22Rv1 (cell line): ENCODE results near the gene TMEM238L.

Experiments used
- H3K27ac ChIP-seq: fragments of 450-650 bp; 2 replicates; pipeline ENCODE4 v1.5.1; 2017
- ZFX ChIP-seq: fragments of 450-650 bp; IDR thresholded peaks from 2 replicates; pipeline ENCODE4 v1.6.1; 2017; ENCODE audit warnings: antibody characterized with exemption, borderline replicate concordance
- TF ChIP-seq, protein P1 (sequence below): fragments of 450-650 bp; IDR thresholded peaks from 2 replicates; pipeline ENCODE4 v1.5.1; 2017; ENCODE audit warnings: mild to moderate bottlenecking

TMEM238L gene

DNA sequence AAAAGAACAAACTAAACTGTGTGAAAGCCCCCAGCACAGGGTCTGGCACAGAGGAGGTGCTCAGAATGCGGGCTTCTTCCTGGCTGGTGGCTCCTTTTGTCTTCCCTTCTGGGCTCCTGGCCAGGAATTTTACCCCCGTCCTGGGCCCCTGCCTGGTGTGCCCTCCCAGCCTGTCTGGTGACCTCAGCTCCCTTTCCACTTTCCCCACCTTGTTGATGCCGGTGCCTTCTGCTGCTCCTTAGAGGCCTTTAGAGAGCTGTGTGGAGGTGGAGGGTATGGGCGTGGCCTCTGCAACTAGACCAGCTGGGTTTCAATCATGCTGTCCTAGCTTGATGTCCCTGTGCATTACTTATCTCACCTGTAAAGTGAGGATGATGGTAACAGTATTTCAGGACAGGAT, 17.2 kb upstream of the TMEM238L start:
- TF ChIP-seq, protein P1, sequence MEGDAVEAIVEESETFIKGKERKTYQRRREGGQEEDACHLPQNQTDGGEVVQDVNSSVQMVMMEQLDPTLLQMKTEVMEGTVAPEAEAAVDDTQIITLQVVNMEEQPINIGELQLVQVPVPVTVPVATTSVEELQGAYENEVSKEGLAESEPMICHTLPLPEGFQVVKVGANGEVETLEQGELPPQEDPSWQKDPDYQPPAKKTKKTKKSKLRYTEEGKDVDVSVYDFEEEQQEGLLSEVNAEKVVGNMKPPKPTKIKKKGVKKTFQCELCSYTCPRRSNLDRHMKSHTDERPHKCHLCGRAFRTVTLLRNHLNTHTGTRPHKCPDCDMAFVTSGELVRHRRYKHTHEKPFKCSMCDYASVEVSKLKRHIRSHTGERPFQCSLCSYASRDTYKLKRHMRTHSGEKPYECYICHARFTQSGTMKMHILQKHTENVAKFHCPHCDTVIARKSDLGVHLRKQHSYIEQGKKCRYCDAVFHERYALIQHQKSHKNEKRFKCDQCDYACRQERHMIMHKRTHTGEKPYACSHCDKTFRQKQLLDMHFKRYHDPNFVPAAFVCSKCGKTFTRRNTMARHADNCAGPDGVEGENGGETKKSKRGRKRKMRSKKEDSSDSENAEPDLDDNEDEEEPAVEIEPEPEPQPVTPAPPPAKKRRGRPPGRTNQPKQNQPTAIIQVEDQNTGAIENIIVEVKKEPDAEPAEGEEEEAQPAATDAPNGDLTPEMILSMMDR = no peak
- TF ChIP-seq ZFX = no peak
- no peak overlapping the region for H3K27ac ChIP-seq

DNA sequence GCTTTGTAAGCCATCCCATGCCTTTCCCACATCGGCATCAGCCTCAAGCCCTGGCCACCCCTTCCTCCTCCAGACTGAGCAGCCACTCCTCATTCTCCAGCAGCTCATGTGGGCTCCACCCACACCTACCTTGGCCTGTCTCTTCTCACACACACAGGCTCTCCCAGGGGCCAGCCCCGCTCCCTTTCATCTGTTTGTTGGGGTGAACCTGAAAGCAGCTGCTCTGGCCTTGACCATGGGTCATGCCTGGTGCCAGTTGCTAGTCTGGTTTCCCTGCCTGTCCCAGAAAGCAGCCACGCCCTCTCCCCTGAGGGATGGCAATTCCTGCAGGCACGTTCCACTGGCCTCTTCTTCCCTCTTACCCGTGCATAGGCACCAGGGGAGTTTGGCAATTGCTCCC, 11.4 kb upstream of the TMEM238L start:
- no peak for TF ChIP-seq ZFX
- TF ChIP-seq, protein P1 = no peak
- H3K27ac ChIP-seq = no peak overlapping the region

DNA sequence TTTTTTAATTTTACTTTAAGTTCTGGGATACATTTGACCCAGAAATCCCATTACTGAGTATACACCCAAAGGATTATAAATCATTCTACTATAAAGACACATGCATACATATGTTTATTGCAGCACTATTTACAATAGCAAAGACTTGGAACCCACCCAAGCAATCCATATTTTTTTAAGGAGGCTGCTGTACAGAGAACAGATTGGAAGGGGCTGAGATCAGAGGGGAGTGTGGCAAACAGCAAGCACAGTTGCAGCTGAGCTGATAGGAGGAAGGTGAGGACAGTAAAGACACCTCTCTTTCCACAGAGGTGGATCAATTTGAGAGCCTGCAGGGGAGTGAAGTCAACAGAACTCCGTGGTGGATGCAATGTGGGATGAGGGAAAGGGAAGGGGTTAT, 10.2 kb upstream of the TMEM238L start:
- H3K27ac ChIP-seq = no peak overlapping the region
- TF ChIP-seq ZFX = no peak
- TF ChIP-seq, protein P1 = no peak

DNA sequence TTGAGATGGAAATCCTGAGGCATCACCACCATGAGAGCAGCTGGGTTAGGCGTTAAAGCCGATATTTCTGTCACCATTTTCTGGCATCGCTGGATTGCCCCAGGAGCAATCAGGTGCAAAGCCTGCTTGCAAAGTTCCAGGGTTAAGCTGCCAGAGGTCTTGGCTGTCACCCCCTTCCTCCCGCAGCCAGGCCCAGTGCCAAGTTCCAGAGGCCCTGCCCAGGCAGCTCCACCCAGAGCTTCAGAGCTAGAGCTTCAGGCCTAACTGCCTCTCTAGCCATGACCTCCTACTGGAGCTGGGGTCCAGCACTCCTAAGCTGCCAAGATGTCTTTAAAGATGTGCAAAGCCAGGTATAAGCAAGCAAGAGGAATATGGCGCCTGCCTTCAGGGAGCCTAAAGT, 8.8 kb upstream of the TMEM238L start:
- TF ChIP-seq, protein P1 = no peak
- TF ChIP-seq ZFX = no peak
- no peak overlapping the region for H3K27ac ChIP-seq

DNA sequence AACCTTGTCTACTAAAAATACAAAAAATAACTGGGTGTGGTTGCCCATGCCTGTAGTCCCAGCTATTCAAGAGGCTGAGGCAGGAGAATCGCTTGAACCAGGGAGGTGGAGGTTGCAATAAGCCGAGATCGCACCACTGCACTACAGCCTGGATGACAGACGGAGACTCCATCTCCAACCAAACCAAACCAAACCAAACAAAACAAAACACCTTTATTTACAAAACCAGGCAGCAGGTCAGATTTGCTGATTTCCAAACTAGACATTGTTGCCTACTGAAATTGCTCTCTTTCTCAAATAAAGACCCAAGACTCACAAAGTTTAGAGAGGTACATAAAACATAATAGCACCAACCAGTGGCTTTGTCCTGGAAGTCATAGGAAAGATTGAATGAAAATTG, 5.7 kb upstream of the TMEM238L start:
- H3K27ac ChIP-seq = no peak overlapping the region
- TF ChIP-seq ZFX = no peak

DNA sequence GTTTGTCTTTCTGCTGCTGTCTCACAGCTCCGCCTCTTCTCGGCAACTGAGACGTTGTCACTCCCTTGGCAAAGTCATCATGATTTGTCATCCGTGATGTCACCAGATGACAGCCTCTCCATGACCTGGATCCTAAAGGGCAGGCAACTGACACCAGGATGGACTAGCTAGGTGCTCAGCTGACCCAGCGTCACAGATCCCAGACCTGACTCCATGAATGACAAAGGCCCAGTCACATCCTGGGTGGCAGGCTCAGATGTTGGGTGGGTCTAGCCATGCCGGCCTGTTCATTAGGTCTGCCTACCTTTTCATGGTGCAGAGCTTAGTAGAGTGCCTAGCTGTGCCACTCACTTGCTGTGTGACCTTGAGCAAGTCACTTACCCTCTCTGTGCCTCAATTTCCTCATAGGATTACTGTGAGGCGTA, 3.8 kb upstream of the TMEM238L start:
- TF ChIP-seq ZFX = no peak
- TF ChIP-seq, protein P1 = no peak
- no peak overlapping the region for H3K27ac ChIP-seq

DNA sequence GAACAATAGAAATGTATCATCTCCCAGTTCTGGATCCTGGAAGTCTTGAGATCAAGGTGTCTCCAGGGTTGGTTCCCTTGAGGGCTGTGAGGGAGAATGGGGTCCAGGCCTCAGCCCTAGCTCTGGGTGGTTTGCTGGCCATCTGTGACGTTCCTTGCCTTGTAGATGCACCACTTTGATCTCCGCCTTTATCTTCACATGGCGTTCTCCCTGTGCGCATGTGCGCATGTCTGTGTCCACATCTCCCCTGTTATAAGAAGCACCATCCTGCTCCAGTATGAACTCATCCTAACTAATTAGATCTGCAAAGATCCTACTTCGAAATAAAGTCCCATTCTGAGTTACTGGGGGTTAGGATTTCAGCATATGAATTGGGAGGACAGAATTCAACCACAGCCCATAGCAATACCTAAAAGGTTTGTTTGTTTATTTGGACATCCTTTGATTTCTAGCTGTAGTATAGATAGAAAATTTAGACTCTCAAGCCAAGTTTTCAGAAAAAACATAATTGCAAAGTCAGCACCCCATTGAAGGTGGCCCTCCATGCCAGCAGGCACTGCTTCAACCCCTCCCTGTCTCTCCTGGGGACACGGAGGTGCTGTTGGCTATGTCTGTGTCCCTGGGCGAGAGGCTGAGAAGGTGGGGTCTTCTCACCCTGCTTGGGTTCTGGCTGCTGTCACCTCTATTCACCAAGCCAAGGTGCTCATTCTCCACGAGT, 2.8 kb upstream of the TMEM238L start:
- no peak for TF ChIP-seq ZFX
- TF ChIP-seq, protein P1 = no peak
- no peak overlapping the region for H3K27ac ChIP-seq

DNA sequence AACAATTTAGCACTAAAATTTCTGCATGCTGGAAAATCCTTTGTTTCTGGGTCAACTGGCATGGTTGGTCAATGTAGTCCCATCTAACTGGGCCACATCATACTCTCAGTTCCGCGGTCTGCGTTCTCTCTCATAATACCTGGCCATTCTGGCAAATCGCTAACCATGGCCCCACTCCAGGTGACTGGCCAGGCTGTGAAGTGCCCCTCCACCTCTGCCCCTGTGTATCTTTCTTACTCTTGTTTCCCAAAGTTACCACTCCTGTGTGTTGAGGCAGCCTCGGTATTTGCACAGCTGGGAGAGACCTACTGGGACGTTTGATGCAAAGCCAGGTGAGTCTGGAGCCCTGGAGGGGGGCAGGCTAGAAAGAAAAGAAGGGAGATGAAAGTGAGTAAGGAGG, 2.0 kb upstream of the TMEM238L start:
- no peak overlapping the region for H3K27ac ChIP-seq
- TF ChIP-seq, protein P1 = no peak
- no peak for TF ChIP-seq ZFX
